Breast epithelium (tissue), 3 donors: ENCODE results near the gene GSTO2.

Source experiments
- CTCF ChIP-seq, 3 donors: fragments of 450-650 bp; IDR thresholded peaks; one replicate each; pipeline ENCODE4 v1.5.1; 2016 to 2017; ENCODE audit warnings: antibody characterized with exemption in 3 of 3, mild to moderate bottlenecking in 3 of 3, moderate library complexity in 3 of 3
- POLR2A ChIP-seq: fragments of 450-650 bp; IDR thresholded peaks from one replicate; pipeline ENCODE4 v1.6.1; 2016; ENCODE audit warnings: antibody characterized with exemption, mild to moderate bottlenecking, moderate library complexity
- POLR2AphosphoS5 ChIP-seq, 3 donors: sonication (generic); formaldehyde crosslinking; IDR thresholded peaks; one replicate each; pipeline ENCODE4 v1.6.1; 2017; ENCODE audit warnings: antibody characterized with exemption in 3 of 3

DNA sequence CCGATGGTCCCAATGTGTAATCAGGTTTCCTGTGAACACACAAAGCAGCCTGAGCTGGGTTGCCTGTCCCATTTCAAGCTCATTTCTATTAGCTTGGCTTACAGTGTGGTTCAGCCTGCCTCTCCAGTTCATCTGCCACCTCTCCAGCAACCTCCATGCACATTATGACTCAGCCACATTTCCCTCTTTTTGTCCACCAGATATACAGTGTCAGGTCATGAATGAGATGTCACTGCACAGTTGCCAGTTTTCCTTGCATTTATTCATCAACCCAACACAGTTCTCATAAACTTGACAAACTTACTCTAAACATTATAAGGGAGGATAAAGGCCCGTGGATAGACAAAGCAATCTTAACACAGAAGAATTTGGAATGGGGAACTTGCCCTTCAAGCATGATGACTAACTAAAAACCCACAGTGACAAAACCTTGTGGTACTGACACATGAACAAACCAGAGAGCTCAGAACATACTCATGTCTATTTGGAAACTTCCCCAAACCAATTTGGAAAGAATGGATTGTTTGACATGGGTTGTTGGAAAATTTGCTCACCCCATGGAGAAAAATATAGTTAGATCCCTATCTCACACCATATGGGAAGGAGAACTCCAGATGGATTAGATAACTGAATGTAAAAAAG is 82.2 kb downstream of the GSTO2 start:
- TF ChIP-seq POLR2AphosphoS5 (IDR thresholded peaks at IDR 0.05) (no peak), CTCF (IDR thresholded peaks at IDR 0.05) (no peak), POLR2A (no peak)
